Caco-2 (cell line): Measurements from ENCODE around the gene NKAIN2. TPM values are rescaled to one million over a fixed set of nuclear protein-coding genes. Genes with fewer than 3 reads are reported as not detected.

ENCODE experiments used
- BruUV-seq: library from RNA; stranded (reverse); fragments of 400-500 nt; replicated peaks from 2 replicates; lab custom pipeline; 2021; lab: Mats Ljungman, UMichigan
- CTCF ChIA-PET: fragments of 300-600 bp; sonication (Branson Sonifier 250); formaldehyde crosslinking; loops from one replicate; lab custom pipeline; 2022; ENCODE audit warnings: antibody characterized with exemption; lab: Charles Lee
- POLR2A ChIA-PET: fragments of 300-600 bp; sonication (Branson Sonifier 250); formaldehyde crosslinking; loops from one replicate; lab custom pipeline; 2022; ENCODE audit warnings: antibody characterized with exemption; lab: Charles Lee
- DNase-seq, 2 experiments: peaks; one replicate each; pipeline versions ENCODE4 v3.0.0 to v3.0.0-alpha.2; 2020 to 2022
- H3K27me3 ChIP-seq: replicated peaks from 2 replicates; pipeline ENCODE4 v1.6.0; 2011; ENCODE audit warnings: low read length; ENCODE audit not compliant: control insufficient read depth, insufficient read depth
- H3K36me3 ChIP-seq: 2 replicates; pipeline ENCODE4 v1.5.1; 2011; ENCODE audit warnings: low read length; ENCODE audit not compliant: control insufficient read depth, insufficient read depth
- H3K4me1 ChIP-seq: fragments of 250-450 bp; sonication (Bioruptor Pico); 2 replicates; pipeline ENCODE4 v1.5.1; 2020; ENCODE audit warnings: mild to moderate bottlenecking
- H3K4me3 ChIP-seq: 2 replicates; pipeline ENCODE4 v1.5.1; 2011; ENCODE audit warnings: low read depth, mild to moderate bottlenecking, control low read depth, low read length
- H3K9me3 ChIP-seq: fragments of 250-450 bp; sonication (Bioruptor Pico); 2 replicates; pipeline ENCODE4 v1.5.1; 2020; ENCODE audit warnings: mild to moderate bottlenecking, moderate library complexity
- H3K27ac Mint-ChIP-seq: one replicate; pipeline ENCODE4 v1.8.0; 2022; ENCODE audit warnings: mixed read lengths; ENCODE audit not compliant: unreplicated experiment
- H3K27me3 Mint-ChIP-seq: one replicate; pipeline ENCODE4 v1.8.0; 2022; ENCODE audit warnings: mixed read lengths; ENCODE audit not compliant: insufficient read depth, unreplicated experiment
- H3K36me3 Mint-ChIP-seq: one replicate; pipeline ENCODE4 v1.8.0; 2022; ENCODE audit warnings: mild to moderate bottlenecking, mixed read lengths; ENCODE audit not compliant: insufficient read depth, unreplicated experiment
- H3K4me1 Mint-ChIP-seq: one replicate; pipeline ENCODE4 v1.8.0; 2022; ENCODE audit warnings: low read depth, mixed read lengths; ENCODE audit not compliant: unreplicated experiment
- H3K4me3 Mint-ChIP-seq: one replicate; pipeline ENCODE4 v1.8.0; 2022; ENCODE audit warnings: mild to moderate bottlenecking, moderate library complexity, mixed read lengths; ENCODE audit not compliant: unreplicated experiment
- H3K9me3 Mint-ChIP-seq: one replicate; pipeline ENCODE4 v1.8.0; 2022; ENCODE audit warnings: mixed read lengths; ENCODE audit not compliant: unreplicated experiment
- intact Hi-C: fragments of 100-400 bp; cut with micrococcal nuclease; formaldehyde crosslinking; loops from one replicate; pipeline ENCODE4 v1.10.0; 2022; ENCODE audit not compliant: unreplicated experiment
- total RNA-seq: library from RNA; stranded (reverse); gene quantifications from 2 replicates; pipeline ENCODE4 v1.2.3, GENCODE V29; 2022
- TF ChIP-seq, protein P1 (sequence below), 2 experiments: fragments of 200-600 bp in 1 of 2; IDR thresholded peaks; 1 replicate in 1 of 2; 2 replicates in 1 of 2; pipeline versions ENCODE4 v1.5.1 to v1.8.0; 2011 to 2022; ENCODE audit warnings: antibody characterized with exemption in 1 of 2, control low read depth in 1 of 2, inconsistent platforms in 1 of 2, low read depth in 1 of 2, low read length in 1 of 2, mild to moderate bottlenecking in 1 of 2, moderate library complexity in 1 of 2; ENCODE audit not compliant: insufficient read depth in 1 of 2, severe bottlenecking in 1 of 2, unreplicated experiment in 1 of 2

NKAIN2 gene
- total RNA-seq, 1 experiment from 2014 or later = not detected

DNA sequence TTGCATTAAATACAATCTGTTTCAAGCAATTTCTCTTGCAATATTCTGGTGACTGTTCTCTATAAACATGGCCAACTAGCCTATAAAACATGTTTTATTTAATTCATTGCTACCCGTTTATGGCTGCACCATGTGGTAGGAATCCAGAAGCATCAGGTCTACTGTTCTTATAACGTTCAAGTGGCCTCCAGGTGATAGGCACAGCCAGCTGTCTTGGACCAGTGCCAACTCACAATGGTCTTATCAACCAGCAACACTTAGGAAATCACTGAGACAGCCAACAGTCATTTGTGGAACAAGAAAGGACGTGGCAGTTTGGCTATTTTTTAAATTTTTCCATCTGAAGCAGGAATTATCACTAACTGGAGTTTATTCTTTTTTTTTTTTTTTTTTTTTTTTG is 193.6 kb downstream of the NKAIN2 start:
- Mint-ChIP-seq H3K9me3 (no peaks in the 10 kb centered on the region), H3K4me3 (no peak overlapping the region), H3K36me3 (no peaks in the 10 kb centered on the region), H3K27ac (no peak overlapping the region), H3K4me1 (no peaks in the 10 kb centered on the region), H3K27me3 (peaks cover 4% of the 10 kb centered on the region)
- no peaks in the 10 kb centered on the region for H3K27me3 ChIP-seq
- no TSS peak for BruUV-seq
- POLR2A ChIA-PET = no interaction called here
- CTCF ChIA-PET = no interaction called here
- no peak overlapping the region for H3K4me3 ChIP-seq
- no peak for DNase-seq
- intact Hi-C loops = no loop called here
- no peaks in the 10 kb centered on the region for H3K9me3 ChIP-seq
- no peaks in the 10 kb centered on the region for H3K4me1 ChIP-seq
- no peaks in the 10 kb centered on the region for H3K36me3 ChIP-seq
- TF ChIP-seq, protein P1, sequence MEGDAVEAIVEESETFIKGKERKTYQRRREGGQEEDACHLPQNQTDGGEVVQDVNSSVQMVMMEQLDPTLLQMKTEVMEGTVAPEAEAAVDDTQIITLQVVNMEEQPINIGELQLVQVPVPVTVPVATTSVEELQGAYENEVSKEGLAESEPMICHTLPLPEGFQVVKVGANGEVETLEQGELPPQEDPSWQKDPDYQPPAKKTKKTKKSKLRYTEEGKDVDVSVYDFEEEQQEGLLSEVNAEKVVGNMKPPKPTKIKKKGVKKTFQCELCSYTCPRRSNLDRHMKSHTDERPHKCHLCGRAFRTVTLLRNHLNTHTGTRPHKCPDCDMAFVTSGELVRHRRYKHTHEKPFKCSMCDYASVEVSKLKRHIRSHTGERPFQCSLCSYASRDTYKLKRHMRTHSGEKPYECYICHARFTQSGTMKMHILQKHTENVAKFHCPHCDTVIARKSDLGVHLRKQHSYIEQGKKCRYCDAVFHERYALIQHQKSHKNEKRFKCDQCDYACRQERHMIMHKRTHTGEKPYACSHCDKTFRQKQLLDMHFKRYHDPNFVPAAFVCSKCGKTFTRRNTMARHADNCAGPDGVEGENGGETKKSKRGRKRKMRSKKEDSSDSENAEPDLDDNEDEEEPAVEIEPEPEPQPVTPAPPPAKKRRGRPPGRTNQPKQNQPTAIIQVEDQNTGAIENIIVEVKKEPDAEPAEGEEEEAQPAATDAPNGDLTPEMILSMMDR (IDR thresholded peaks at IDR 0.05; ENCODE audit: insufficient read depth in 1 of 2, low read depth in 1 of 2, low read length in 1 of 2, severe bottlenecking in 1 of 2, unreplicated experiment in 1 of 2) = no peak

DNA sequence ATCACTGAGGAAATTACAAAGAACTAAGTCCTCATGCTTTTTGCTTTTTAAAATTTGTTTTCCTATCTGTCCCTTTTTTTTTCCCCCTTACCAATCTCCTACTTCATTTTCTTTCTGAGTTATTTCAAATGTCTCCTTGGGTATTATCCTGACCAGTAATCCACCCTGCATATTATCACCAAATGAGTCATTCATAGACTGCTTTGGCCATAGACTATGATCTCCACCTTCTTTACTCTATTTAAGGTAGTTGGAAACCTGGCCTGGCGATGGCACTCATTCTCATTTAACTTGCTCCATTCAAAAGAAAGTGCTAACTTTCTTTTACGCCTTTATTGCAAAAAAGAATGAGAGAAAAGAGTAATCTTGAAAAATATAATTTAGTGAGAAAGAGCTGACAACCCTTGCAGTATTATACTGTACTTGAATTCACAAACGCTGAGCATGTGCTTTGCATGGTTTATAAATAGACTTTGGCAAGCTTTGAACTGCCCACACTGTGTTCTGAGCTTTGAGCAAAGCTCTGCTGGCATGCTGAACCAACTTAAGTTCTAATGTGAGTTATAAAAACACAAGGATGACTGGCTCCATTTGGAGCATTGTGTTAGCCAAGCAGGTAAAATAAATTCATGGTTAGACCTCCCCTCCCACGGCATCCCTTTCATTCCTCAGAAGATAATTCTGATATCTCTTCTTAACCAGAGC is 198.9 kb downstream of the NKAIN2 start:
- Mint-ChIP-seq H3K9me3 (no peaks in the 10 kb centered on the region), H3K4me1 (no peaks in the 10 kb centered on the region), H3K4me3 (no peak overlapping the region), H3K27me3 (no peaks in the 10 kb centered on the region), H3K27ac (no peak overlapping the region), H3K36me3 (no peaks in the 10 kb centered on the region)
- ChIA-PET POLR2A (no interaction called here), CTCF (no interaction called here)
- DNase-seq = no peak
- BruUV-seq = no TSS peak
- Histone ChIP-seq H3K4me1 (no peaks in the 10 kb centered on the region), H3K4me3 (no peak overlapping the region), H3K27me3 (no peaks in the 10 kb centered on the region), H3K9me3 (no peaks in the 10 kb centered on the region), H3K36me3 (no peaks in the 10 kb centered on the region)
- TF ChIP-seq, protein P1 (IDR thresholded peaks at IDR 0.05; ENCODE audit: insufficient read depth in 1 of 2, low read depth in 1 of 2, low read length in 1 of 2, severe bottlenecking in 1 of 2, unreplicated experiment in 1 of 2) = no peak
- intact Hi-C loops = no loop called here

DNA sequence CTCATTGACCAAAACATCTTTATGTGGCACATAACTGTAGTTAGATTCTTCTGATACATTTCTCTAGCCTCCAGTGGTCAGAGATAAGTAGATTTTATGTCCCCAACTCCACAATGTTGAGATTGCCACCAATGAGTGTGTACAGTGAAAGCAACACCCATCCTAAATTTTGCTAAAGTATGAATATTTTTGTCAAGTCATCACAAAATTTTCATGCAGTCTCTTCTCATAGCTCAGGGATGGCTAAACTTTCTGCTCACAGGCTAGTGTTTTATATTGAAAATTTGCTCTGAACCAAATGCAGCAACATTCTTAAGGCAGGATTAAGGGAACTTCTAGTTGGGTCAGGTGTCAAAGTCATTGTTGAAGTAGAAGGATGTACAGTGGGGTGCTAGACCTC is 203.6 kb downstream of the NKAIN2 start:
- Mint-ChIP-seq H3K27me3 (no peaks in the 10 kb centered on the region), H3K27ac (no peak overlapping the region), H3K4me1 (no peaks in the 10 kb centered on the region), H3K9me3 (no peaks in the 10 kb centered on the region), H3K4me3 (no peak overlapping the region), H3K36me3 (no peaks in the 10 kb centered on the region)
- POLR2A ChIA-PET = no interaction called here
- TF ChIP-seq, protein P1 (IDR thresholded peaks at IDR 0.05; ENCODE audit: insufficient read depth in 1 of 2, low read depth in 1 of 2, low read length in 1 of 2, severe bottlenecking in 1 of 2, unreplicated experiment in 1 of 2) = no peak
- CTCF ChIA-PET = no interaction called here
- no peak for DNase-seq
- no TSS peak for BruUV-seq
- H3K4me1 ChIP-seq = no peaks in the 10 kb centered on the region
- no peaks in the 10 kb centered on the region for H3K27me3 ChIP-seq
- intact Hi-C loops = no loop called here
- H3K9me3 ChIP-seq = no peaks in the 10 kb centered on the region
- H3K36me3 ChIP-seq = no peaks in the 10 kb centered on the region
- H3K4me3 ChIP-seq = no peak overlapping the region
